ENCODE data around the gene HSFX1. TPM values are rescaled to one million over a fixed set of nuclear protein-coding genes. Genes with fewer than 3 reads are reported as not detected.
"Not testable (repeated sequence)": the region's sequence is repeated elsewhere in the genome, so short reads cannot be mapped to it uniquely, and the experiment has no call there.

HSFX1 gene
- total RNA-seq, 2 donors from 2014 or later, result 0.67 to 1.00 TPM

GRCh38 chrX:149773026-149773425 lies 842 bp upstream of the HSFX1 start:
- H3K9me3 Mint-ChIP-seq; H3K27ac Mint-ChIP-seq; H3K4me3 Mint-ChIP-seq; ATAC-seq (replicated peaks in 1 of 2); H3K36me3 Mint-ChIP-seq (ENCODE audit: insufficient read depth in 2 of 2); H3K27me3 Mint-ChIP-seq (ENCODE audit: low read depth); H3K4me1 Mint-ChIP-seq (ENCODE audit: low read depth); DNase-seq: not testable (repeated sequence)

GRCh38 chrX:149777999-149778398 lies 4.1 kb downstream of the HSFX1 start:
- not testable (repeated sequence) for H3K36me3 Mint-ChIP-seq (ENCODE audit: insufficient read depth in 2 of 2); H3K27me3 Mint-ChIP-seq (ENCODE audit: low read depth); ATAC-seq (replicated peaks in 1 of 2); H3K4me3 Mint-ChIP-seq; H3K9me3 Mint-ChIP-seq; DNase-seq; H3K4me1 Mint-ChIP-seq (ENCODE audit: low read depth); H3K27ac Mint-ChIP-seq

- not testable (repeated sequence) for H3K9me3 Mint-ChIP-seq; ATAC-seq (replicated peaks in 1 of 2); H3K27me3 Mint-ChIP-seq (ENCODE audit: low read depth); H3K36me3 Mint-ChIP-seq (ENCODE audit: insufficient read depth in 2 of 2); H3K27ac Mint-ChIP-seq; H3K4me1 Mint-ChIP-seq (ENCODE audit: low read depth); H3K4me3 Mint-ChIP-seq; DNase-seq
These were observed 7.9 kb downstream of the HSFX1 start, which contains the start of gene MAGEA9 for GRCh38 chrX:149781727-149782126. Gene MAGEA9 (plus strand): TSS chrX:149781930. CDS start chrX:149786211, 4,281 bp downstream.

- Mint-ChIP-seq H3K27me3 (ENCODE audit: low read depth) (peaks cover 19% of the 10 kb centered on the region), H3K4me1 (ENCODE audit: low read depth) (peaks cover 23% of the 10 kb centered on the region)
- ATAC-seq (replicated peaks in 1 of 2), result peak; percentile 99 to 100
- H3K4me3 Mint-ChIP-seq; H3K36me3 Mint-ChIP-seq (ENCODE audit: insufficient read depth in 2 of 2); H3K27ac Mint-ChIP-seq; DNase-seq; H3K9me3 Mint-ChIP-seq: not testable (repeated sequence)
These were observed 21.7 kb downstream of the HSFX1 start for GRCh38 chrX:149795531-149795930.

- Mint-ChIP-seq H3K4me1 (ENCODE audit: low read depth) (peaks cover 23% of the 10 kb centered on the region), H3K27me3 (ENCODE audit: low read depth) (peaks cover 19% of the 10 kb centered on the region), H3K36me3 (ENCODE audit: insufficient read depth in 2 of 2) (peaks cover 0 to 6% of the 10 kb centered on the region in 2 donors), H3K27ac (peak overlapping the region; percentile 73), H3K4me3 (peak overlapping the region in 1 of 2 donors; percentile 54), H3K9me3 (peaks cover 0 to 3% of the 10 kb centered on the region in 2 donors)
- ATAC-seq (replicated peaks in 1 of 2), result no peak
- no peak for DNase-seq
These were observed 25.3 kb downstream of the HSFX1 start for GRCh38 chrX:149799095-149799714.

- peaks cover 0 to 3% of the 10 kb centered on the region in 2 donors for H3K9me3 Mint-ChIP-seq
These were observed 26.1 kb downstream of the HSFX1 start for GRCh38 chrX:149799938-149800337.

GRCh38 chrX:149803458-149804062 lies 29.7 kb downstream of the HSFX1 start:
- Mint-ChIP-seq H3K27me3 (ENCODE audit: low read depth) (peaks cover 16% of the 10 kb centered on the region), H3K27ac (no peak overlapping the region), H3K9me3 (no peaks in the 10 kb centered on the region), H3K4me1 (ENCODE audit: low read depth) (peaks cover 13% of the 10 kb centered on the region), H3K4me3 (no peak overlapping the region), H3K36me3 (ENCODE audit: insufficient read depth in 2 of 2) (no peaks in the 10 kb centered on the region)
- DNase-seq (no peak), ATAC-seq (replicated peaks in 1 of 2) (no peak)

More at GRCh38 chrX:149799938-149800337, 26.1 kb downstream of the HSFX1 start:
- H3K27me3 Mint-ChIP-seq (ENCODE audit: low read depth), result peaks cover 19% of the 10 kb centered on the region
- H3K4me1 Mint-ChIP-seq (ENCODE audit: low read depth), result peaks cover 23% of the 10 kb centered on the region
- DNase-seq, result no peak
- H3K4me3 Mint-ChIP-seq, result peak overlapping the region in 1 of 2 donors; percentile 54
- ATAC-seq (replicated peaks in 1 of 2), result no peak
- H3K36me3 Mint-ChIP-seq (ENCODE audit: insufficient read depth in 2 of 2), result peaks cover 0 to 6% of the 10 kb centered on the region in 2 donors
- peak overlapping the region; percentile 73 for H3K27ac Mint-ChIP-seq

GRCh38 chrX:149804102-149804501 lies 30.2 kb downstream of the HSFX1 start:
- H3K36me3 Mint-ChIP-seq (ENCODE audit: insufficient read depth in 2 of 2), result no peaks in the 10 kb centered on the region
- H3K27ac Mint-ChIP-seq, result no peak overlapping the region
- H3K9me3 Mint-ChIP-seq, result no peaks in the 10 kb centered on the region
- no peak overlapping the region for H3K4me3 Mint-ChIP-seq
- no peak for ATAC-seq (replicated peaks in 1 of 2)
- H3K4me1 Mint-ChIP-seq (ENCODE audit: low read depth), result peaks cover 10% of the 10 kb centered on the region
- DNase-seq, result no peak
- peaks cover 16% of the 10 kb centered on the region for H3K27me3 Mint-ChIP-seq (ENCODE audit: low read depth)

GRCh38 chrX:149807747-149808458 lies 34.0 kb downstream of the HSFX1 start:
- peaks cover 26% of the 10 kb centered on the region for H3K27me3 Mint-ChIP-seq (ENCODE audit: low read depth)
- no peaks in the 10 kb centered on the region for H3K4me1 Mint-ChIP-seq (ENCODE audit: low read depth)
- no peaks in the 10 kb centered on the region for H3K36me3 Mint-ChIP-seq (ENCODE audit: insufficient read depth in 2 of 2)
- no peak overlapping the region for H3K4me3 Mint-ChIP-seq
- H3K27ac Mint-ChIP-seq, result no peak overlapping the region
- DNase-seq (no peak), ATAC-seq (replicated peaks in 1 of 2) (no peak)
- H3K9me3 Mint-ChIP-seq, result no peaks in the 10 kb centered on the region

GRCh38 chrX:149818652-149819051 lies 44.8 kb downstream of the HSFX1 start:
- Mint-ChIP-seq H3K4me1 (ENCODE audit: low read depth) (peaks cover 11% of the 10 kb centered on the region), H3K9me3 (no peaks in the 10 kb centered on the region), H3K27me3 (ENCODE audit: low read depth) (peaks cover 53% of the 10 kb centered on the region), H3K36me3 (ENCODE audit: insufficient read depth in 2 of 2) (no peaks in the 10 kb centered on the region), H3K4me3 (no peak overlapping the region), H3K27ac (no peak overlapping the region)
- ATAC-seq (replicated peaks in 1 of 2), result peak; percentile 43 to 49
- DNase-seq, result no peak

- ATAC-seq (replicated peaks in 1 of 2) (no peak), DNase-seq (no peak)
- Mint-ChIP-seq H3K4me1 (ENCODE audit: low read depth) (peaks cover 11% of the 10 kb centered on the region), H3K27ac (no peak overlapping the region), H3K27me3 (ENCODE audit: low read depth) (peaks cover 57% of the 10 kb centered on the region), H3K4me3 (no peak overlapping the region), H3K9me3 (no peaks in the 10 kb centered on the region), H3K36me3 (ENCODE audit: insufficient read depth in 2 of 2) (no peaks in the 10 kb centered on the region)
These were observed 45.5 kb downstream of the HSFX1 start for GRCh38 chrX:149819371-149819770.

GRCh38 chrX:149825424-149825823 lies 51.6 kb downstream of the HSFX1 start:
- peaks cover 21% of the 10 kb centered on the region for H3K4me1 Mint-ChIP-seq (ENCODE audit: low read depth)

More at GRCh38 chrX:149825424-149825823, 51.6 kb downstream of the HSFX1 start:
- no peaks in the 10 kb centered on the region for H3K36me3 Mint-ChIP-seq (ENCODE audit: insufficient read depth in 2 of 2)
- peak; percentile 44 to 55 for DNase-seq
- no peak overlapping the region for H3K27ac Mint-ChIP-seq
- H3K27me3 Mint-ChIP-seq (ENCODE audit: low read depth), result peaks cover 76% of the 10 kb centered on the region
- no peaks in the 10 kb centered on the region for H3K9me3 Mint-ChIP-seq
- H3K4me3 Mint-ChIP-seq, result no peak overlapping the region
- no peak for ATAC-seq (replicated peaks in 1 of 2)
